ENCODE data around the gene BNIPL.

Gene BNIPL

DNA sequence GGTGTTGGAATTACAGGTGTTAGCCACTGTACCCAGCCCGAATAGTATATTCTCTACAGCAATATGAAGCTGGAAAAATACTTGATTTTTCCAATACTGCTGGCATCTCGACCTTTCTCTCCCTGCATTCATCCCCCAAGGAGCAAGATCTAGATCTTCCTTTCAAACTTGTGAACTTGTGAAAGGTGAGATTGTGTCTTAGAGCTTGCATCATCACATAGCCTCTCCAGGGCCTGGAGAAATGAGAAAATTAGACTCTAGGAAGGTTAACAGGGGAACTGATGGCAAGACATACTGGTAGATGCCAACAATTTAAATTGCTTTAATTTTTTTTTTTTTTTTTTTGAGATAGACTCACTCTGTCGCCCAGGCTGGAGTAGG is 26.1 kb upstream of the BNIPL start:
- no peak for DNase-seq

DNA sequence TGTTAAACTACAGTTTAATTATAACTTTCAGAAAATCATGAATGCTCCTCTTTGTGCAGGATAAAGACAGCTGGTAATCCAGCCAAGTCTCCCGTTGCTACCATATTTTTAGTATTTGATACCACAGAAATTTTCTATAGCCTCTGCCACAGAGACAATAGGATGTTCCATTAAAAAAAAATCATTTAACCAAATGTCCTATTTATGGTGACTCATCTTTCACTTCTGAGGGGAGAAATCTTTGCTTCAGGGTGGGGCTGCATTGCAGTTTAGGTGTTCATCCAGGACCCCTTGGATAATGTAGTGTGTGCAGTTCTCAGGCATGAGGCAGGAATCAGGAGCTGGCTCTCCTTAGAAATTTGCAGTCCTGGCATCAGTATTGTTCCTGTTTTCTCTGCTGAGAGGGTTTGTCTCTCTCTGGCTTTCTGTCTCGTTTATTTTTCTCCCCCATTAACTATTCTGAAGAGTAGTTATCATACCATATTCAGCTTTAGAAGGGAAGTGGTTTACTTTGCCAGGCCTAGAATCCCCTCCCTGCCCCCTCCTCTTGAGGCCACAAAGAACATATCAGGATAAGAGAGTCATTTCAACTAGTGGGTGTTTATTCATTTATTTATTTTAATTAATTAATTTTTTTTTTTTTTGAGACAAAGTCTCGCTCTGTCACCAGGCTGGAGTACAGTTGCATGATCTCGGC is 25.1 kb upstream of the BNIPL start:
- DNase-seq = no peak

DNA sequence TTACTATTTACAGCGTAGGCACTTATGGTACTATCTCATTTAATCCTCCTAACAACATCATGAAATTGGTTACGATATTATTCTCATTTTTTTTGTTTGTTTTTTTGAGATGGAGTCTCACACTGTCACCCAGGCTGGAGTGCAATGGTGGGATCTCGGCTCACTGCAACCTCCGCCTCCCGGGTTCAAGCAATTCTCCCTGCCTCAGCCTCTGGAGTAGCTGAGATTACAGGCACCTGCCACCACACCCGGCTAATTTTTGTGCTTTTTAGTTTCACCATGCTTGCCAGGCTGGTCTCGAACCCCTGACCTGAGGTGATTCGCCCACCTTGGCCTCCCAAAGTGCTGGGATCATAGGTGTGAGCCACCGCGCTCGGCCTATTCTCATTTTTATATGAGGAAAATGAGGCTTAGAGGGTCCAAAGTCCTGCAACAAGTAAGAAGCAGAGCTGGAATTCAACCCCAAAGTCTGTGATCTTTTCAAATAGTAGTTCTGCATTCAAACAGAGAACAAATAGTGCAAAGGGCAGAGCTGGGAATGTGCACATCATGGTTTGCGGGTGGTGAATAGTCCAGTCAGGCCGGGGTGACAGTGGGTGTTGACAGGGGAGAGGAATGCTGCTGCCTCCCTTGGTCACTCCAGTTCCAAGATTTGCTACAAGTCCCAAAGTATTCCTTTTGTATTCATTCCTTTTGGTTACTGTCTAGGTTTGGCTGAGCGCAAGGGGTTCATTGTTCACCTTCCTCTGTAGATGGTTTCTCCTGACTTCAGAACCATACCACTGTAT is 23.5 kb upstream of the BNIPL start:
- DNase-seq = no peak

DNA sequence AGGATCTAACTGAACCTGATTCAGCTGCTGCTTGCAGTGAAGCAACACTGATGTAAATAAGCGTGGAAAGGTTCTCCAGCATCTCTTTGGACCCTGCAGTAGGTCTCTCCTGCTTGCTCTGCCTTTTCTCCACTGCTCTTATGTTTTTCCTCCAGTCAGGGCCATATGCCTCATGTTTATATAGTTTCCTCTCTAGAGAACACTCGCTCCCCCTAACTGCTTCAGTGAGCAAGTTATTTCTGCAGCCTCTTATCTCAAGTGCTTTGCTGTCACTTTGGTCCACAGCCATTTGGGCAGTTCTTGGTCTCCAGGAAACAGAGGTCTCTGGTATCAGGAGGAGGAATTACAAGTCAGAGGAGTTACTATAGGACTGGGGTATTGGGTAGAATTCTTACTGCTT is 22.9 kb upstream of the BNIPL start:
- no peak for DNase-seq

DNA sequence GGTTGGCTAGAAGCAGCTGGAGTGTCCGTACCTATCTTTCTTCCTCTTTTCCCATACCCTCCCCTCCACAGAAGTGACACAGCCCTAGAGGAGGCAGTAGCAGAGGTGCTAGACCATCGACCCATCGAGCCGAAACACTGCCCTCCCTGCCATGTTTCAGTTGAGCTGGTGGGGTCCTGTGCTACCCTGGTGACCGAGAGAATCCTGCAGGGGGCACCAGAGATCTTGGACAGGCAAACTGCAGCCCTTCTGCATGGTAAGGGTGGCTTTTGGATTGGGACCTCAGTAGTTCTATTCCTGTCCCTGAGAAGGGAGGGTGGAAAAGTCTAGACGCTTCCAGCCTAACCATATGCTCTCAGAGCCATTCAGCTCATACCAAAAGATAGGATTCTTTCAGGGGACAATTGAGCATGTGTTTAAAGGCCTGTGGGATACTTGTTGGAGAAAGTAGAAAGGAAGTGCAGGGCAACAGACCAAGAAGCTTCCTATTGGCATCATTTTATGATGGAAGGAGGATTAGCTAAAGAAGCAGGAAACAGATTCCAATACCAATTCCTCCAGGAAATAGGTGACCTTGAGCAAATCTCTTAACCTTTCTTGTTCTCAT is 11.7 kb upstream of the BNIPL start:
- DNase-seq = peak; percentile 86

DNA sequence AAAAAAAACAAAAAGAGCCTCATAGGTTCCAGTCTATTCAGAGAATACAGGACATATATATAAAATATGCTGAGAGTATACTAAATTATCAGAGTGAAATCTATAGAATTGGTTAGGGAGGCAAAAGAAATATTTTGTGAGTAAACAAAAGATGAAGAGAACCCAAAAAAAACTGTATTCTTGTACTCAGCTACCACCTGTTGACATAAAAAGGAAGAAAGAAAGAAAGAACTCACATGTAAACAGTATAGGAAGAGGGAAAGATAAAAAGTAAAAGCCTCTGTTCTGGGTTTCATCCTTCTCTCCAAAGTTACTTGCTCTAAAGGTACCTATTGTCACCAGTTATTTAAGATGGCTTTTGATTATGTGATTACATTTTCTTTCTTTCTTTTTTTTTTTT is 9.9 kb upstream of the BNIPL start:
- no peak for DNase-seq

DNA sequence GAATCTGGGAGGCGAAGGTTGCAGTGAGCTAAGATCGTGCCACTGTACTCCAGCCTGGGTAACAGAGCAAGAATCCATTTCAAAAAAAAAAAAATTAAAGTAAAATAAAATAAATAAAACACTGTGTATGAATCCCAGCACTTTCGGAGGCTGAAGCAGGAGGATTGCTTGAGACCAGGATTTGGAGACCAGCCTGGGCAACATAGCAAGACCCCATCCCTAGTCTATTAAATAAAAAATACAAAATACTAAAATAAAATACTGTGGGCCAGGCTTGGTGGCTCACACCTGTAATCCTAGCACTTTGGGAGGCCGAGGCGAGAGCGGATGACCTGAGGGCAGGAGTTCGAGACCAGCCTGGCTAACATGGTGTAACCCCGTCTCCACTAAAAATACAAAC is 4.2 kb upstream of the BNIPL start:
- no peak for DNase-seq

DNA sequence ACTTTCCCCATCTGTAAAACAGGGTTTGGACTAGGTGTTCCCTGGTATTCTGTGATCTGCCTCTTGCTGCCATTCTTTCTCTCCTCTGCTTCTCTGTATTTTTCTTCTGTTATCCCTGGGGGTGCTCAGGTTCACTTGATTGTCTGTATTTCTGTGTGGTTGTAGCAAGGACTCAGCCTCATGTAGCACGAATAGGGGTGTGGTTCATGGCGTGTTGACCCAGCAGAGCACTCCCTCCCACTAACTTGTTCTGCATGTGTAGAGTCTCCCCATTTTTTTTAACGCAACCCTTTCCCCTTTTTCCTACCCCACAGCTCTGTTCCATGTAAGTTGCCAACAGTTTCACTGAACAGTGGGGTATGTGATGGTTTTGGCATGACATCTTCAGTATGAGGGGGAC is 1.2 kb upstream of the BNIPL start:
- DNase-seq = no peak

DNA sequence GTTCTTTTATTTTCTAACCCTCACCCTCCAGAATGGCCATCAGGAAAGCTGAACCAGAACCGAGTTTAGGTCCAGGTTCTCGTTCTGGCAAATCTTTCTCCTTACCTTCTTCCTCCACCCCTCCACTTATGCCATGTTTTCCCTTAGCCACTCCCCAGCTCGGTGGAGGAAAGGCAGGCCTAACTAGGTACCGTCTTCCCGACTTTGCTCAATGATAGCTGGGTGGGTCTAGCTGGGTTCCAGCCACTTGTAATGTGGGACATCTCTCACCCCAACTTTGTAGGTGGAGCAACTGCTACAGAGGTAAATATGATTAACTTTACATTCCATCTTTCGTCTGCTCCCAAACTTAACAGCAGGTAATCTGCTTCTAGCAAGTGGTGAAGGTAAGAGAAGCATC is 646 bp downstream of the BNIPL start:
- DNase-seq = no peak

DNA sequence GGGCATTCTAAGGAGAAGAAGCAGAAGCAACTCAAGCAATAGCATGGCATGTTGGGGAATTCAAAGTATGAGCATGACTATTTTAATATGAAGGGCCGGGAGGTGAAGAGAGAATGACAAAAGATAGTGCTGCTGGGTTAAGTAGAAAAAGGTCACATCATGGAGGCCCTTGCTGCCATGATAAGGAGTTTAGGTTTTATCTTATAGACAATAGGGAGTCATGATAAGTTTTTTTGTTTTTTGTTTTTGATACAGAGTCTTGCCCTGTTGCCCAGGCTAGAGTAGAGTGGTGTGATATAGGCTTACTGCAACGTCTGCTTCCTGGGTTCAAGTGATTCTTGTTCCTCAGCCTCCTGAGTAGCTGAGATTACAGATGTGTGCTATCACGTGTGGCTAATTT is 3.1 kb downstream of the BNIPL start:
- no peak for DNase-seq

DNA sequence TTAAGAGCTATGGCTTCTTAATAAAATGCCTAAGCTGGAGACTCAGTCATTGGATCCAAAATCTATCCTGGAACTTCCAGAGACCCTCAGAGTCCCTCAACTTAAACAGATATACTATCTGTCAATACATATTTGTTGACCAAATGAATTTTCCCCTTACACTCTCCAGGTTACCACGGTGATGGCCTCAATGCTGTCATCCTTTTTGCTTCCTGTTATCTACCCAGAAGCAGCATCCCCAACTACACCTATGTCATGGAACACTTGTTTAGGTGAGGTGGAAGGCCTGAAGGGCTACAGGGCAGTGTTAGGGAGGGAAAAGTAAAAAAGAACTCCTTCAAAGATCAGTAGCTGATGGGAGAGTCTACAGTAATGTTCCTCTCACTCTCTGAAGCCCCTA is 6.8 kb downstream of the BNIPL start:
- no peak for DNase-seq

DNA sequence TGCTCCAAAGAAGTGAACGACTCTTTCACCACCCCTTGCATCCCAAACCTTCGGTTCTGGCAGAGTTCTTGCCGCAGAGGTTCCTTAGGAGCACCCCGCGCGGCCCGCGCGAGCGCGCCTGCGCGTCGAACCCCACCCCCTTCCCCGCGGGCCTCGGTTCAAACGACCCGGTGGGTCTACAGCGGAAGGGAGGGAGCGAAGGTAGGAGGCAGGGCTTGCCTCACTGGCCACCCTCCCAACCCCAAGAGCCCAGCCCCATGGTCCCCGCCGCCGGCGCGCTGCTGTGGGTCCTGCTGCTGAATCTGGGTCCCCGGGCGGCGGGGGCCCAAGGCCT is 11.2 kb downstream of the BNIPL start, which contains the start of gene C1orf56:
Gene C1orf56 (plus strand): TSS at position 161 of the 334 bp plus-strand sequence. CDS start 97 bp downstream, at position 258.
- DNase-seq = peak; percentile 67

DNA sequence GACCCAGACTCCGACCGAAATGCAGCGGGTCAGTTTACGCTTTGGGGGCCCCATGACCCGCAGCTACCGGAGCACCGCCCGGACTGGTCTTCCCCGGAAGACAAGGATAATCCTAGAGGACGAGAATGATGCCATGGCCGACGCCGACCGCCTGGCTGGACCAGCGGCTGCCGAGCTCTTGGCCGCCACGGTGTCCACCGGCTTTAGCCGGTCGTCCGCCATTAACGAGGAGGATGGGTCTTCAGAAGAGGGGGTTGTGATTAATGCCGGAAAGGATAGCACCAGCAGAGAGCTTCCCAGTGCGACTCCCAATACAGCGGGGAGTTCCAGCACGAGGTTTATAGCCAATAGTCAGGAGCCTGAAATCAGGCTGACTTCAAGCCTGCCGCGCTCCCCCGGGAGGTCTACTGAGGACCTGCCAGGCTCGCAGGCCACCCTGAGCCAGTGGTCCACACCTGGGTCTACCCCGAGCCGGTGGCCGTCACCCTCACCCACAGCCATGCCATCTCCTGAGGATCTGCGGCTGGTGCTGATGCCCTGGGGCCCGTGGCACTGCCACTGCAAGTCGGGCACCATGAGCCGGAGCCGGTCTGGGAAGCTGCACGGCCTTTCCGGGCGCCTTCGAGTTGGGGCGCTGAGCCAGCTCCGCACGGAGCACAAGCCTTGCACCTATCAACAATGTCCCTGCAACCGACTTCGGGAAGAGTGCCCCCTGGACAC is 11.7 kb downstream of the BNIPL start:
- peak; percentile 68 for DNase-seq

DNA sequence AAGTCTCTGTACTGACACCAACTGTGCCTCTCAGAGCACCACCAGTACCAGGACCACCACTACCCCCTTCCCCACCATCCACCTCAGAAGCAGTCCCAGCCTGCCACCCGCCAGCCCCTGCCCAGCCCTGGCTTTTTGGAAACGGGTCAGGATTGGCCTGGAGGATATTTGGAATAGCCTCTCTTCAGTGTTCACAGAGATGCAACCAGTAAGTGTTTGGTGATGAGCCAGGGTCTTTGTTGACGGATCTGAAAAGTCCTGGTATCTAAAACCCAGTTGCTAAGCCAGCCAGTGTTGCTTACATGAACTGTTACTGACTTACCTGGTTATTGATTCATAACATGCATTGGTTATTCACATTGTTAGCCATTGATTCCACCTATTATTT is 12.3 kb downstream of the BNIPL start:
- no peak for DNase-seq

DNA sequence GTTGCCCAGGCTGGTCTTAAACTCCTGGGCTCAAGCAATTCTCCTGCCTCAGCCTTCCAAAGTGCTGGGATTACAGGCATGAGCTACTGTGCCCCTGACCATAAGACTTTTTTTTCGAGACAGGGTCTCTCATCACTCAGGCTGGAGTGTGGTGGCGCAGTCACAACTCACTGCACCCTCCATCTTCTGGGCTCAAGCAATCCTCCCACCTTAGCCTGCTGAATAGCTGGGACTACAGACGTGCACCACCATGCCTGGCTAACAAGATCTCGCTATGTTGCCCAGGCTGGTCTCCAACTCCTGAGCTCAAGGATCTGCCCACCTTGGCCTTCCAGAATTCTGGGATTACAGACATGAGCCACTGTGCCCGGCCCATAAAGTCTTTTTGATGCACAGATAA is 13.1 kb downstream of the BNIPL start:
- DNase-seq = no peak

DNA sequence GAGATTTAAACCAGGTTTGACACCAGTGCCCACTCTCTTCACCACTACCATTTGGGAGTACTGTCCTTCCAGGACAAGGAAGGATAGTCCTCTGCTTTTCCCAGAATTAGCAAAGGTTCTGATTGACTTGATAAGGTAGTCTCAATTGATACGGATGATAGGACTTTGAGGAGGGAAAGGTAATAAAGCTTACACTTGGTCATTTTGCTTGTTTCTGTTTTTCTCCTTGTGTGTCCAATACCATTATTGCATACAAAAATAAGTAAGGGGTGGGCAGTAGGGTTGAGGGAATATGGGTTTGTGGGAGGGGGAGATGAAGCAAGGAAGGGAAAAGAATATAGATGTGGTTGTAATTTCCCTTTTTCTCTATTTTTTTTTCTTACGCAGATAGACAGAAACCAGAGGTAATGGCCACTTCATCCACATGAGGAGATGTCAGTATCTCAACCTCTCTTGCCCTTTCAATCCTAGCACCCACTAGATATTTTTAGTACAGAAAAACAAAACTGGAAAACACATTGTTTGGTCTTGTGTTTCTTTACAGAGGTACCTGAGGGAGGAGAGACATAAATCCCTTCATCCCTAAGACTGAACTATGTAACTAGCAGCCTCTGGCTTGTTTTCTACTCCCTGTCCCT is 13.8 kb downstream of the BNIPL start:
- no peak for DNase-seq

DNA sequence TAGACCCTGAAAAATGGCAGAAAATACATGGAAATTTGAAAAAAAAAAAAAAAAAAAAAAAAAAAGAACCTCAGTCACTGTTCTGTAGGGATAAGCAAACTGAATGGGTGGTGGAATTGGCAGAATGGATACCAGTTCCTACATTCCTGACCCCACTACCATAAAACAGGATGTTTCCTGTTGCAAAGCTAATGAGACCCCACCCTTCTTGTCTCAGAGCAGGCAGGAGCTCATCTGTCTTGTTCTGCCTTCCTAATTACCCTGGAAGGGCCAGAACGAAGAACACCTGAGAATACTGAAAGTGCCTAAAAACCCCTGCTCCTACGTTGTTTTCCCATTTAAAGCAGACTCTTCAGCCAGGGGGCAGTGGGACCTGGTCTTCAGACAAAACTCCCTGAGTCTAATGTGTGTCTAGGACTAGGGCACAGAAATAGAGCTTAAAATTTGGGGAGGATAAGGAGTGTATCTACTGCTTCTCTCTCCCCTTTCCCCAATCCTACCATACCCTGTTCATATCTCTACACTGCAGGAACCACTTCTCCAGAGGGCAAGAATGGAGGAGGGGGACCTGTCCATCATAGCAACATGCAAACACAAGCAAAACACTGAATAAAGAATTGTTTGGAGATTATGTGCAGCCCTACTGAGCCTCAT is 15.1 kb downstream of the BNIPL start:
- no peak for DNase-seq

DNA sequence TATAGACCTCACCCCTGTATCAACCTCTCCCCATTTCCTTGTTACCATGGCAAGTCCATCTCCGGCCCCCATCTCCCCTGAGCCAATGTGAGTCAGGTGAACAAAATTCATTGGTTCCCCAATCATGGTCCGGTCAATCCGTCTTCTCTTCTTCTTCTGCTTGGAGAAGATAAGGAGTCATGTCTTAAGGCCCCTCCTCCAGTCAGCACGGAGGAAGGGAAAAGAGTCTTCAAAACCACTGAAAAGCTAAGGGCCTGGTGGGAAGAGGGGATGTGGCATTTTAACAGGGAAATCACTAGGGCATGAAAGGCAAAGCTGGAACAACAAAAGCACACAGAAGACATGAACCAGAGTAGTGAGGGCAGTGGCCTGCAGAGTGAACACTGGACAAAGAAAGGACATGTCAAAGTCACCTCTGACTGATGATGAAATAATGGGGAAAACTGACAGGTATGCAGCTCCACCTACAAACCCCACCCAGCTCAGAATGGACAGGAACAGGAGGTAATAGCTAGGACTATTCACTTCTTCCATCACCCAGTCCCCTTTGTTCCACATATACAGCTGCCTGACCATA is 18.7 kb downstream of the BNIPL start:
- no peak for DNase-seq

DNA sequence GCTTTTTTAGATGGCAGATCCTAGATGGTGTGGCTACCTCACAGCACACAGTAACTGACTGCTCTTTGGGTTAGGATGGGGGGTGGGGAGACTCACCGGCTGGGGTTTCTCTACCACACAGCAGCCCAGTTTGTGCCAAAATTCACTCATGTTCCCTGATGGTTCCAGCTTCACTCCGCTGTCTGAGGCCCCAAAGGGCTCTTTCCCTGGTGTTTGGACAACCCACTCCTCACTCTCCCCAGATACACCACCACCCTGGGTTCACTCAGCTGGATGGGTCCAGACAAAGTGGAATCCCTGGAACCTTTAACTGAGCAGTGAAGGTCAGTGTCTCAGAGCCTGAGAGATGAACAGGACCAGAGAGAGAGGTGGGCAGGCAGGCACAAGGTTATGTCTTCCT is 19.2 kb downstream of the BNIPL start:
- no peak for DNase-seq

DNA sequence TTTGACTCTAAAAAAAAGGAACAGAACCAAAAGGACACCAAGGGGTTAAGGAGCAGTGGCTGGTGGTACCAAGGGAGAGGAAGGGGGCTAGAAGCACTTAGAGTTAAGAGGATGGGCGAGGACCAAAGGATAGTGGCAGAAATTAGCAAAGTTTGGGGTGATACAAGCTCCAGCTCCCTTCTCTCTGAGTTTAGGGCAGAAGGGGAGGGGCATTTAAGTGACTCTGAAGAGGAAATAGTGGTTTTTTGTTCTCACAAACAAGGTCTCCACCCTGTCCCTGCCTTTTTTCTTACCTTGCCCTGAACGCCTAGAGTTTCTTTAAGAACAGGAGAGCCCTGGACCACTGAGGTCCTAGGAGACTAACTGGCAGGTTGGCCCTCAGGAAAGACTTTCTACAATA is 19.8 kb downstream of the BNIPL start:
- no peak for DNase-seq

DNA sequence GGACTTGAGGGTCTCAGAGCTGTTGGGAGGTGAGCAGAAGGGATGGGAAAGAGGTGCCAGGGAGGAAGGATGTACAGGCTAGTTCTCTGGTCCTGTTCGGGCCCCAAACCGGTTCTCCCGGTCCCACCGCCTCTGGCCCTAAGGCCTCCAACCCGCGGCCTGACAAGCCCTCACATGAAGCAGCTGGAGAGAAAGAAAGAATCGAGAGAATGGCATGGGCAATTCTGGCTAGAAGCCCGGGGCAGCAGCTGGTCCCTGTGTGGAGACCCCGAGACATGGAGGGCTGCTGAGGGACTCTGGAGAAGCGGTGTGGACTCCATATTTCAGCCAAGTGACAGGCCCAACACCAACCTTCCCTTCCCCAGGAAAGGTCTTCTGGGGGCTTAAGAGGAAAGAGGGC is 22.3 kb downstream of the BNIPL start:
- peak; percentile 38 for DNase-seq

All from activated T-cell treated with anti-CD3 and anti-CD28 coated beads, Interleukin-2, amount 50 U/mL, for 1 hour (primary cell).